GM21360 (cell line): ENCODE results near the gene TCF7.
A peak's percentile ranks its signal among the peaks of the same experiment; 100 is the strongest.

Experiments
- ATAC-seq: cut with Tn5 transposase; IDR thresholded peaks from one replicate; pipeline ENCODE4 v1.9.1; 2021; ENCODE audit warnings: mild to moderate bottlenecking, moderate library complexity; ENCODE audit not compliant: unreplicated experiment

TCF7 gene

GRCh38 chr5:134088994-134089560, 25.4 kb upstream of the TCF7 start:
- ATAC-seq, result no peak

DNA sequence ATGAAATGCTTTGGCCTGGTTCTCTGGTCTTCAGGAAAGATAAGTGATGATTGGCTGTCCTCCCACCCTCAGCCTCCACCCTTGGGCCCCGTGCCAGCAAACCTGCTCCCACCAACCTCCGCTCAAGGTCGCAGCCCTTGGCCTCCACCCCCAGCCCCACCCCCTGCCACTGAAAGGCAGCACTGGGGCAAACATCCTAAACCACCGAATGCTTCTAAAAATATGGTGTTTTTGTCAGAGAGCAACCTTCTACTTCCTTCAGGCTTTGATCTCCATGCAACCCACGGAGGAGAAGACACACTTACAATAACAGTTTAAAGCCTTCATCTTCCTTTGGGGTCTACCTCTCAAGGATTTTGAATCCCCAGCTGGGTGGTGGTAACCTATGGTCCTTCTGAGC, 24.0 kb upstream of the TCF7 start:
- no peak for ATAC-seq

- ATAC-seq, result no peak
Measured at GRCh38 chr5:134091626-134092121, 22.8 kb upstream of the TCF7 start.

DNA sequence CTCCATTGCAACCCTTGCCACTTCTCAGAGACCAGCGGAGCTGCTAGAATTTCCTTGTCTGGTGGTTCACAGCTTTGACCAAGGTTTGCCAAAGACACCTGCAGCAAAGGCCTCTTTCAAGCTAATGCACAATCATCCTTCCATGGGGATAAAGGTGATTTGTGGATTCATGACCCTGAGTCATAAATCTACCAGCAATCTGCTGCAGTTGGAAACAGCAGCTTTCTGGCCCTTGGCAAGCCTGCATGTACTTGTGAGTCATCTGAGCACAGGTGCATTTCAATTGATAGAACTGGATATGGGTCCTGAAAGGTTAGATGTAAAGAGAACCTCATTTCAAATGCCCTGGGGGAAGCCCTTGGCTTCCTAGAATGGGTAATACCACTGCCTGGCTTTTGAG, 21.6 kb upstream of the TCF7 start:
- ATAC-seq, result no peak

DNA sequence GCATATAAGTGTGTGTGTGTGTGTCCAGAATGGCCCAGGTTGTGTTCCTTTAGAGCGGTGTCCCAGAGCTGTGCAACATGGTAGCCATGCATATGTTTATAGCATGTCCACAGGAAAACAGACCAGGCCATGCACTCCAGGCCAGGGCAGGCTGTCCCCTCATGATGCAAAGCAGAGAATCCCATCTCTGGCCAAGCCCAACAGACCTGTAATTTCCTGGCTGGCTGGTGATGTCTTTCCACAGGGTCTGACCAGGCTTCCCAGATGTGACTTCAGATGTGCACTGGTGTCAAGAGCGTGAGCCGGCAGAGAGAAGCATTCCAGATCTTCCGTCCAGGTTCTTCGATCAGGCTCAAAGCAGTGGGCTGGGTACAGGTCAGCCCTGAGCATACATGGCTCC, 21.1 kb upstream of the TCF7 start:
- ATAC-seq, result no peak

- ATAC-seq, result no peak
Measured at GRCh38 chr5:134095293-134095692, 19.2 kb upstream of the TCF7 start.

DNA sequence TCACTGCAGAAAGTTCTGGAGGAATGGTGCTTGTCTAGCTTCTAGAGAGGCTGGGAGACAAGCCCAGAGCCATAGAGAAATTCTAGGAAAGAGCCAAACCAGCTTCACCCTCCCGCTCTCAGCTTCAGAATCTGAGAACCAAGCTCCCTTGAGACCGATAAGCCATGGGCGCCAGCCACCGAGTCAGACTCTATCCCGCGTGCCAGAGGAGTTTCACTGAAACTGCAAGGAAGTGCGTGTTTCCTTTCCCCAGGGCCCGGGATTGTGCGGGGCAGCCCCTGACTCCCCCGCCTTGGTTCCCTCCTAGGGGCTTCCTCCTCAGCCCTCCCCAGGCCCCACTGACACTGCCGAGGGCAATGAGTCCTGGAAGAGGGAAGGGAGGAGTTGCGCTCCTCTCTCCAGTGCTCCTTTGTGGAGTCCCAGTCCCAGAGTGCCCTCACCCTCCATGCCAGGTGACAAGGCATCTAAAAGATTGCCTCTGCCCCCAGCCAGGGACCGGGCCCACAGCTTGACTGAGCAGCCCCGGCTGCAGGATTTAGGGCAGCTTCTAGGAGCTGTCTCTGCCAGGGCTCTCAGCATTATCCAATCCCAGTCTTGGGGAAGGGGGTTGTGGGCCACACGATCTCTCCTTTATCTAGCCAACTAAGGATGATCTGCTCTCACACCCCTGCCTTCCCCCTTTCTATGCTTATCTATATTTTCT, 18.4 kb upstream of the TCF7 start:
- no peak for ATAC-seq

DNA sequence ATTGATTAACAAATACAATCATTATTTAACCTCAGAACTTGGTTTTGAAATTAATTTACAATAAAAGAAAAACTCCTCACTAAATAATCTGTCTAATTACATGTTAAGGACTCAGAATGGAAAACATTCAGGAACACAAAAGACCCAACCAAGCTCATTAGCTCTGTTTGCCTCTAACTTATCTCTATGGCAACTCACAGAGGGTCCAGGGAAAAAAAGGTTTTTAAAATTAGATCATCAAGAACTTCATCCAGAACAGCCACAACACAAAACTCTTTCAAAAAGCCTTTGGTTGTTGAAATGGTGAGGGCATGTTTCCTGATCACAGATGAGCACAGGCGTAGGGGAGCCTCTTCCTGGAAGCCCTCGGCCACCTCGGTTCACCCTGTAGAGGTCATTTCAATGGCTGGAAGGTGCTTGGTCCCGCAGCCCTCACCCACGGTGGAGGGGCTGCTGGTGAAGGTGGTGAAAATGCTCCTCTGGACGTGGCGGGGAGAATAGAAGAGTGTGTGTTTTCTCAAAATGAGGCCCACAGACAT, 17.2 kb upstream of the TCF7 start:
- no peak for ATAC-seq

GRCh38 chr5:134098690-134099089, 15.8 kb upstream of the TCF7 start:
- ATAC-seq, result no peak

GRCh38 chr5:134099288-134099872, 15.1 kb upstream of the TCF7 start:
- ATAC-seq, result no peak

GRCh38 chr5:134099939-134100282, 14.6 kb upstream of the TCF7 start:
- no peak for ATAC-seq

- peak; percentile 79 for ATAC-seq
Measured at GRCh38 chr5:134100283-134101091, 14.0 kb upstream of the TCF7 start.

DNA sequence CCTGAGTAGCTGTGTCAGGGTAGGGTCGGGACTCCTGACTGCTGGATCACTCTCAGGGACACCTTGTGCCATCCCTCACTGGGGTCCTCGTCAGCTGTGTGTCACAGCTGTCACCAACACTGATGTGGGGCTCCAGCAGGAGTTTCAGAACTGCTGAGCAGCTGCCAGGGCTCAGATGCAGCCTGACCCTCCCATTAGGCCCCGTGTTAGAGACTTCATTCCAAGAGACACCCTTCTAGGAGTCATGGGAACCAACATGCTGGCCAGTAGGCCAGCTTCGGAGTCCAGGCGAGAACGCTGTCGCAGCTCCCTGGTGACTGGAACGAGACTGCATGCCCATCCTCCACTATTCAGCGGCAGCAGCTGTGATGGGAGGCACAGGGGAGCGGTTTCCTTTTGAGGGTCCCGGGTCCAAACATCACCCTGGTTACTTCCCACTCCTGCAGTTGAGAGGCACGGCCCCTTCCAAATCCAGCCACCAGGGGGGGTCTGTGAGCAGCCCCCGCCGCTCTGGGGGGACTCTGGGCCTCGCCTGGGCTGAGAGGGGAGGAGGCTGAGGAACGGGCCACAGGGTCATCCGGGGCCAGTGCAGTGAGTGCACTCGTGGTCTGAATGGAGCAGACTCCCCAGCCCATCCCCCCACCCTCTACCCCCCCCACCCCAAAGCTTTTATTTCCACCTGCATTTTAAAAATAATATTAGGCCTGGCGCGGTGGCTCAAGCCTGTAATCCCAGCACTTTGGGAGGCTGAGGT, 12.6 kb upstream of the TCF7 start:
- no peak for ATAC-seq

DNA sequence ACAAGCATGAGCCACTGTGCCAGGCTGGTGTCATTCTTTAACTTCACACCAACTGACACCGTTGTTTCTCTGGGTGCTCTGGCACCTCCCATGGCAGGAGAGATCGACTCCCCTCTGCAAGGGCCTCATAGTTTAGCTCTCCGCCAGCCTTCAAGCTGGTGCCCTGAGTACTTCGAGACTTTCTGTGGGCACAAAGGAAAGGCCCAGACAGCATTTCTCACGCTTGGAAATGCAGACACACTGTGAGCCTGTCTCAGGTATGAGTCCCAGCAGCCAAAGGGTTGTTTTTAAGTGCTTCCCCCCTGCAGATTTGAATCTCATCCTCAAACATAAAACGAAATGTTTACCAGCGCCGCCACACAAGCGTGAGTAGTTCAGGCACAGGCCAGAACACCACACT, 11.1 kb upstream of the TCF7 start:
- no peak for ATAC-seq

- ATAC-seq, result no peak
Measured at GRCh38 chr5:134103998-134104654, 10.4 kb upstream of the TCF7 start.

- ATAC-seq, result no peak
Measured at GRCh38 chr5:134106991-134107701, 7.3 kb upstream of the TCF7 start.

DNA sequence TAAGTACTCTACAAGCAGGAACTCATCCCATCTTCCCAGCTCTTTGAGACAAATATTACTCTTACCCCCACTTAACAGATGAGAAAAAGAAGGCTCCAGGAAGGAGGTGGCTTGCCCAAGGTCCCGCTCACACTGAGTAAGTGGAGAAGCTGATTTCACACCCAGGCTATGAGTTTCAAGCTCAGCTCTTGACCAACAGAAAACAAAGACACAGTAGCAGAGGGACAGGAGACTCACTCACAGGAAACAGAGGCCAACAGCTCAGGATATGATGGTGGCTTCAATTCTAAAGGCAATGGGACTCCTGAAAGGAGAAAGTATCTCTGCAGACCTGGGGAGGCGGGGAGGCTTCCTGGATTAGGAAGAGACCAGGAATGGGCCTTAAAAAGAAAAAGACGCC, 6.7 kb upstream of the TCF7 start:
- no peak for ATAC-seq

GRCh38 chr5:134110382-134110781, 4.1 kb upstream of the TCF7 start:
- no peak for ATAC-seq
